NCI-H524 treated with DMSO at 0.1 percent for 48 hours (cell line): ENCODE measurements around the gene POLN.
"Not testable (repeated sequence)": the region's sequence is repeated elsewhere in the genome, so short reads cannot be mapped to it uniquely, and the experiment has no call there.

Experiments
- DNase-seq: peaks from one replicate; lab custom pipeline; 2025; lab: John Stamatoyannopoulos, UW

The POLN gene

DNA sequence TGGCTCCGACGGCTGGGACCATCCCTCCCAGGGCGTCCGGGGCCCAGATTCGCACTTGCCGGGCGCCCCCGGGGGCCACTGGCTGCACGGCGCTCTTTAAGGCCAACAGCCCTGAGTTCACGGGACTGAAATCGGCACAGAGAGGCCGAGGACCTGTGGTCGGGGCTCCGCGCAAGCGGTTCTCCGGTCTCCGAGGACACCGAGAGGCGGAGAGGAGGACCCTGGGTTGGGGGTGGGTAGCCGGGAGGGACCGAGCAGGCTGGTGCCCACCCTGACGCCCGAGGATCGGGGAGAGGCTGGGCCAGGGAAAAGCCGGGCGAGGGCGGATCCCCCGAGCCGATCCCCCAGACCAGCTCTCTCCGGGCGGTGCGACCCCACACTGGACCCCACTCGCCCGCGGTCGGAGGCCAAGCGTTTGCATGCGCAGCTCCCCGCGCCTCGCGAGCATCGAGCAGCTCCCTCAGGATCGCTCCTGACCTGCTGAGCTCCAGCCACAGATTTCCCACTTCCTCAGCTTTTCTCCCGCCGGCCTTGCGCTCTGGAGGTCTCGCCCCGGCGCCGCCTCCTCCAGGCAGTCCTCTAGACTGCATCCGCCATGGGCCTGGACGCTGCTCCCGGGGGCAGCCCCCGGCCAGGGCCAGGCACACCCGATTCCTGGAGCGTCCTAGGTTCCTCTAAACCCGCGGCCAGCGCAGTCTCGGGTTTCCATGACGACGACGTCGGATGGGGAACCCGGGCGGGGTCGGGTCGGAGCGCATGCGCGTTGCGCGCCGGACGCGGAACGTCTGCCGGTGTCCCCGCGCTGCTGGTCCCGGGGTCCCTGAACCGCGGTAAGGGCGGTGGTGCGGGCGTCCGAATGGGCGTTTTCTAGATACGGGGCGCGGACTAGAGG lies 200.4 kb downstream of the POLN start:
- DNase-seq, result peak; percentile 5

DNA sequence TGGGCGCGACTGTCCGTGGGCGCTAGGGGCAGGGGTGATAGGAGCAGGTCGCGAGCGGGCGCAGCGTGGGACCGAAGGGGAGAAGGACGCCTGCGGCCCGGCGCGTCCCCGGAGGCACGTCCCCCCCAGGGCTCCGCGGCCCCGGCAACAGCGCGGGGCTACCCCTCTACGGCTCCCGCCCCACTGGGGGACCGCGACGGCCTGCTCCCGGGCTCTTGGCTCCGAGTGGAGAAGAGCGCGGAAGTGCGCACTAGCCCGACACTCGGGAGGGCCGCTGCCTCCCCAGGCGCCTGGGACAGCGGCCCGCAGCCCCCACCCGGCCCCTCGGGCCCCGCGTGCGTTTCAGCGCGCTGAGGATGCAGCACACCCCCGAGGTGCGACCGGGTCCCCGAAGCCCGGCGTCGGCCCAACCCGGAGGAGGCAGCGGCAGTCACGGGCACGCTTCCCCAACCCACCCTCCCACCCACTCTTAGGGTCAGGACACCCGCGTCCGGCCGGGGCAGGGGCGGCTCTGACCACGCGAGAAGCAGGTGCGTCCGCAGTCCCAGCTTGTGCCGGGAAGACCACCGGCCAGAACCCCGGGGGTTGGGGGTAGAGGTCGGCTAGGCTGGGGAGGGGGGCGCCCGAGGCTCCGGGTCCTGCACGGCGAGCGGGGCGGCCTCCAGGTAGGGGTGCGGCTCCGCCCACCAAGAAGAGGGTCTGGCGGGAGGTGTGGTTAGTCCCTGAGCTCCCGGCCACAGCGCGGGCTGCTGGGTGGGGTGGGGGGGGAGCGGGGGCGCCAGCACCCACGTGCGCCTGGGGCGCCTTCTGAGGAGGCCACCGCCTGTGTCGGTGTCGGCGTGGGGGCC lies 201.3 kb downstream of the POLN start:
- DNase-seq, result no peak

DNA sequence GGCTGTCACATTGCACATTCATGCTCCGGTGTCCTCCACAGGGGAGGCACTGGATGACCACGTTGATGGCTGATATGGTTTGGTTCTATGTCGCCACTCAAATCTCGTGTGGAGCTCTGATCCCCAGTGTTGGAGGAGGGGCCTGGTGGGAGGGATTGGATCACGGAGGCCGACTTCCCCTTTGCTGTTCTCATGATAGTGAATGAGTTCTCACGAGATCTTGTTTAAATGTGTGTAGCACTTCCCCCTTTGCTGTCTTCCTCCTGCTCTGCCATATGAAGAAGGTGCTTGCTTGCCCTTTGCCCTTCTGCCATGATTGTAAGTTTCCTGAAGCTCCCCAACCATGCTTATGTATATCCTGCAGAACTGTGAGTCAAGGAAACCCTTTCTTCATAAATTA lies 205.1 kb downstream of the POLN start:
- DNase-seq, result no peak

DNA sequence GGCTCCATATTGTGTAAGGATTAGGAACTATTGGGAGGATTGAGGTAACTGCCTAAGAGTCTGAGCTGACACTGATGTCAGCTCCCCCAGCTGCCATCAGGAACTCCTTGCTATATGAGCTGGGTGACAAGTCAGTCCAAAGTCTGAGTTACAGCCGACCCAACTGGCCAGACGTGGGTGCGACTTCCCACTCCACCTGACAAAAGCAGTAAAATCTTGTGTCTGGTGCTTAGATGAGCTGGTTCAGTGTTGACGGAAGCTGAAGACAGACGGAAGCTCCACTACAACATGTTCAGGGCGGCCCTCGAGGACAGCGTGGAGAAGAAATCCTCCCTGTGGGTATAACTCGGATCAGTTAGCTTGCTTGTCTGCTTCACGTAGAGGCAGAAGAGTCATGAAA lies 205.6 kb downstream of the POLN start:
- DNase-seq, result no peak

DNA sequence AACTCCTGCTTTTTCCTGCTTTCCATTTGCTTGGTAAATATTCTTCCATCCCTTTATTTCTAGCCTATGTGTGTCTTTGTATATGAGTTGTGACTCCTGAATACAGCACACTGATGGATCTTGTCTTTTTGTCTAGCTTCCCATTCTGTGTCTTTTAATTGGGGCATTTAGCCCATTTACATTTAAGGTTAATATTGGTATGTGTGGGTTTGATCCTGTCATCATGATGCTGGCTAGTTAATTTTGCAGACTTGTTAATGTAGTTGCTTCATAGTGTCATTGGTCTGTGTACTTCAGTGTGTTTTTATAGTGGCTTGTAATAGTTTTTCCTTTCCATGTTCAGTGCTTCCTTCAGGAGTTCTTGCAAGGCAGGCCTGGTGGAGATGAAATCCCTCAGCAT lies 210.8 kb downstream of the POLN start:
- not testable (repeated sequence) for DNase-seq

DNA sequence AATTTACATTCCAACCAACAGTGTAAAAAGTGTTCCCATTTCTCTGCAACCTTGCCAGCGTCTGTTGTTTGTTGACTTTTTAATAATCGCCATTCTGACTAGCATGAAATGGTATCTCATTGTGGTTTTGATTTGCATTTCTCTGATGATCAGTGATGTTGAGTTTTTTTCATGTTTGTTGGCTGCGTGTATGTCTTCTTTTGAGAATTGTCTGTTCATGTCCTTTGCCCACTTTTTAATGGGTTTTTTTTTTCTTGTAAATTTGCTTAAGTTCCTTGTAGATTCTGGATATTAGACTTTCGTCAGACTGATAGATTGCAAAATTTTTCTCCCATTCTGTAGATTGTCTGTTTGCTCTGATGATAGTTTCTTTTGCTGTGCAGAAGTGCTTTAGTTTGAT lies 214.8 kb downstream of the POLN start:
- DNase-seq, result not testable (repeated sequence)

DNA sequence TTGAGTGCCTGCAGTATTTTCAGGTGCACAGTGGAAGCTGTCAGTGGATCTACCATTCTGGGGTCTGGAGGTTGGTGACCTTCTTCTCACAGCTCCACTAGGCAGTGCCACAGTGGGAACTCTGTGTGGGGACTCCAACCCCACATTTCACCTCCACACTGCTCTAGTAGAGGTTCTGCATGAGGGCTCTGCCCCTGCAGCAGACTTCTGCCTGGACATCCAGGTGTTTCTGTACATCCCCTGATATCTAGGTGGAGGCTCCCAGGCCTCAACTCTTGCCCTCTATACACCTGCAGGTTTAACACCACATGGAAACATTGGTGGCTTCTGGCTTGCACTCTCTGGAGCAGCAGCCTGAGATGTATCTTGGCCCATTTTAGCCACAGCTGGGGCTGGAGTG lies 216.1 kb downstream of the POLN start:
- no peak for DNase-seq

DNA sequence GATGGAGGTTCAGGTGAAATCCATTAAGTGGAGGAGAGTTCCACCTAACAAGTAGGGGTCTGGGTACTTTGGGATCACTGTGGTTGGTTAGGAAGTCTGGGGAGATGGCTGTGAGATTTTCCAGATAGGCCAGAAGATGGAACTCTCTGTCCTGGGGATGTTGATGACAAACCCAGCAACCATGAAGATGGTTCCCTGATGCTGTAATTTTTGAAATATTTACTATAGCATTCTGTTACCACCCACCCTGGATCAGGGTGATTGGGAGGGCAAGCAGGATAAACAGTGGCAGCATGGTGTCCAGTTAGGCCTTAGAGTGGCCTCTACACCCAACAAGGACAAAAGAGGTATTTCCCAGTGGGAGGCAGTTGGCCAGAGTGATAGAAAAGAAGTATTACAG lies 217.2 kb downstream of the POLN start:
- DNase-seq, result no peak
